Activated T-helper 17 cell treated with anti-CD3 and anti-CD28 coated beads, Interleukin-2, amount 50 U/mL, for 72 hours (primary cell): ENCODE measurements around the gene GDF2. TPM values are rescaled to one million over a fixed set of nuclear protein-coding genes. Genes with fewer than 3 reads are reported as not detected.

ENCODE experiments used
- ATAC-seq: fragments of 150-1000 bp; cut with Tn5 transposase; replicated peaks from 2 replicates; pipeline ENCODE4 v1.10.0; 2021; ENCODE audit warnings: mild to moderate bottlenecking, moderate library complexity
- H3K27ac Mint-ChIP-seq: one replicate; pipeline ENCODE4 v1.8.0; 2022; ENCODE audit warnings: mixed read lengths
- H3K27me3 Mint-ChIP-seq: one replicate; pipeline ENCODE4 v1.8.0; 2022; ENCODE audit warnings: mixed read lengths
- H3K36me3 Mint-ChIP-seq: one replicate; pipeline ENCODE4 v1.8.0; 2022; ENCODE audit warnings: low read depth, mild to moderate bottlenecking, mixed read lengths
- H3K4me1 Mint-ChIP-seq: one replicate; pipeline ENCODE4 v1.8.0; 2022; ENCODE audit warnings: mixed read lengths
- H3K4me3 Mint-ChIP-seq: one replicate; pipeline ENCODE4 v1.8.0; 2022; ENCODE audit warnings: mild to moderate bottlenecking, mixed read lengths
- H3K9me3 Mint-ChIP-seq: one replicate; pipeline ENCODE4 v1.8.0; 2022; ENCODE audit warnings: mixed read lengths
- total RNA-seq, 2 donors: library from RNA; stranded (reverse); gene quantifications; one replicate each; pipeline ENCODE4 v1.2.3, GENCODE V29; 2022

The GDF2 gene
- total RNA-seq, 2 donors from 2014 or later = not detected

DNA sequence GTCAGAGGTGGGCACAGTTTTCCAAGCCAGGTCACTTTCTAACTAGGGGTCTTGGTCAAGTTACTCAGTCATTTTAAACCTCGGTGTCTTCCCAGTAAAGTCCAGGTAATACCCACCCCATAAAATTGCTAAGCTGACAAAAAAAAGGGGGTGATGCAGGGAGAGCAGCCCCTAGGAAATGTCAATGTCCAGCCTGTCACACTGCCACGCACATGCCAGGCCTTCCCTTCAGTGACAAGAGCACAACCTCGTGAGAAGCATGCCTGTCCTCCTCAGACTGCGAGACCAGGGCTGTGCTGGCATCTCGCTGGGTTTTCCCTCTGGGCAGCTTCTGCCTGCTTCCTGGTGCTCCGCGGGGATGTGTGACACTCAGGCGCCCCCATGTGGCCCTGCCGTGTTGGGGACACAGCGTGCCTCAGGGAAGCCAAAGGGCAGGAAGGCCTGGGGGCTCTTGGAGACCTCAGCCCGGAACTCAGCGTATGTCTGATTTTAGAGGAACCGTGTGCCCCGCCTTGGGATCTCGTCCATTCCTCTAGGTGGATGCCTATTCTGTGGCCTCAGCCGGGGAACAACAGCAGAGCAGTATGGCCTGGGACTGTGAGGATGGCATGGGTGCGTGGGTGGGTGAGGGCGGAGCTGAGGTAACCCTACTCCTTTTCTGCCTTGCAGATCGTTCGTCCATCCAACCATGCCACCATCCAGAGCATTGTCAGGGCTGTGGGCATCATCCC is 10.2 kb upstream of the GDF2 start:
- H3K4me3 Mint-ChIP-seq = peak overlapping the region; percentile 39
- no peaks in the 10 kb centered on the region for H3K36me3 Mint-ChIP-seq
- H3K9me3 Mint-ChIP-seq = no peaks in the 10 kb centered on the region
- peak; percentile 96 for ATAC-seq
- H3K27ac Mint-ChIP-seq = no peak overlapping the region
- H3K4me1 Mint-ChIP-seq = no peaks in the 10 kb centered on the region
- no peaks in the 10 kb centered on the region for H3K27me3 Mint-ChIP-seq

DNA sequence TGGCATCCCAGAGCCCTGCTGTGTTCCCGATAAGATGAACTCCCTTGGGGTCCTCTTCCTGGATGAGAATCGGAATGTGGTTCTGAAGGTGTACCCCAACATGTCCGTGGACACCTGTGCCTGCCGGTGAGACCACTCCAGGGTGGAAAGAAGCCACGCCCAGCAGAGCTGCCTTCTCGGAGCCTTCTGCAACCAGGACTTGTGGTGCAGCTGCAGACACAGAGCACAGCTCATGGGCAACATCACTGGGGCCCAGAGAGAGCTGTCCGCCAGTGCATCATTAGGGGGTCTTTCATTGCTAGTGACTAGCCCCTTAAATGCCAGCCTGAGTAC is 9.6 kb upstream of the GDF2 start:
- Mint-ChIP-seq H3K27me3 (no peaks in the 10 kb centered on the region), H3K27ac (no peak overlapping the region), H3K4me1 (no peaks in the 10 kb centered on the region), H3K36me3 (no peaks in the 10 kb centered on the region), H3K4me3 (no peak overlapping the region), H3K9me3 (no peaks in the 10 kb centered on the region)
- ATAC-seq = no peak

DNA sequence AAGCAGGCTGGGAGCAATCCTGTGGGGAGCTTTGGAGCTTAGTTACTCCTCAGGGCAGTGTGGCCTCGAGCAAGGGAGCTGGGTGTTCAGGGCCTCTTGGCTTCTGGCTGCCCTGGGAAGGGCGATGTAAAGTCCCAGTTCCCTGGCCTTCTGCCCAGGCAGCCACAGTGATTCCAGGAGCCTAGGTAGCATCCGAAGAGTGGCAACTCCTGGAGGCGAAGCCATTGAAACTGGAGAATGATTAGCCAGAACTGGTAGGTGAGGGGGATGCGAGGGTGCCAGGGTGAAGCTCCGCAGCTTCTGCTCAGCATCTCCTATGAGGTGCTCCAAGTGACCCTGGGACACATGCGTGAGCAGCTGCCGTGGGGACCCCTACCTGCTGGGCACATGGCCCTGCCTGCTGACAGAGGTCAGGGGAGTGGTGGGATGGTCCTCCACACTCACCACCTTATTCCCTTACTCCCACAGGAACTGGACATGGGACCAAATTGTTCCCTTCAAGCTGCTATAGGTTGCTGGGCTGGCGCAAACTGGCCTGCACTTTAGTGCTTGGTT is 7.8 kb upstream of the GDF2 start:
- no peaks in the 10 kb centered on the region for H3K4me1 Mint-ChIP-seq
- ATAC-seq = no peak
- H3K9me3 Mint-ChIP-seq = no peaks in the 10 kb centered on the region
- no peak overlapping the region for H3K27ac Mint-ChIP-seq
- H3K36me3 Mint-ChIP-seq = no peaks in the 10 kb centered on the region
- H3K27me3 Mint-ChIP-seq = peaks cover 3% of the 10 kb centered on the region
- H3K4me3 Mint-ChIP-seq = no peak overlapping the region

DNA sequence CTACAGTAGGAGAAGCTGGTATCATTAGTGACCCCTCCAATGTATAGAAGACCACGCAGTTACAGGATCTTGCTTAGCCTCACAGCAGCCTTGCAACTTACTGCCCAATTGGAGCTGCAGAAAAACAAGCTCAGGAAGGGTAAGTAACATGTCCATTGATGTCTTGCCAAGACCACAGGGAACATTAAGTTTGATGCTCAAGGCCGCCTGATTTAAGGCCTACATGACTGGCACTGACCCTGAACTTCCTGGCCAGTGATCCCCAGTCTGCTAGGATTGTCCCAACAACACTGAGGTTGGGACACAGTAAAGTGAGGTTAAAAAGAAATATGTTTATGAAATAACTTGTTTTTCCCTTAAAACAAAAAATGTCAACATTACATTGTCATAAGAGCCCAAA is 6.8 kb upstream of the GDF2 start:
- Mint-ChIP-seq H3K27me3 (peaks cover 3% of the 10 kb centered on the region), H3K27ac (no peak overlapping the region), H3K4me1 (no peaks in the 10 kb centered on the region), H3K4me3 (no peak overlapping the region), H3K9me3 (no peaks in the 10 kb centered on the region), H3K36me3 (no peaks in the 10 kb centered on the region)
- no peak for ATAC-seq

DNA sequence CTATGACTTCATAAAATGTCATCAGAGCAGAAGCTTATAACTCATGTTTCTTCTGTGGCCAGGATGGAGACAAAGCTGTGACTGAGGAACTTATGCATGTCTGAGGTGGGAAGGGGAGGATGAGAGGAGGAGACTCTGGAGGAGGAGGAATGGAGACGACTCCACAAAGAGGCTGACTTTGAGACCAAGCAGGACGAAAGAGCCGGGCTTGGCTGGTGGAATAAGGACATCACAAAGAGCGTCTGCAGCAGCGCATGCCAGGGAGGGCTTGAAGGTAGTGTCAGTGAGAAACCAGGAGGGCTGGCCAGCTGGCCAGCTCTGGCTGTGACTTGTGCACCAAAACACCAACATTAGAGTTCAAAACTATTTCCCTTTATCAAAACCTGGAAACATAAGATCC is 6.1 kb upstream of the GDF2 start:
- Mint-ChIP-seq H3K9me3 (no peaks in the 10 kb centered on the region), H3K27me3 (peaks cover 7% of the 10 kb centered on the region), H3K36me3 (no peaks in the 10 kb centered on the region), H3K27ac (no peak overlapping the region), H3K4me3 (no peak overlapping the region), H3K4me1 (no peaks in the 10 kb centered on the region)
- ATAC-seq = no peak

DNA sequence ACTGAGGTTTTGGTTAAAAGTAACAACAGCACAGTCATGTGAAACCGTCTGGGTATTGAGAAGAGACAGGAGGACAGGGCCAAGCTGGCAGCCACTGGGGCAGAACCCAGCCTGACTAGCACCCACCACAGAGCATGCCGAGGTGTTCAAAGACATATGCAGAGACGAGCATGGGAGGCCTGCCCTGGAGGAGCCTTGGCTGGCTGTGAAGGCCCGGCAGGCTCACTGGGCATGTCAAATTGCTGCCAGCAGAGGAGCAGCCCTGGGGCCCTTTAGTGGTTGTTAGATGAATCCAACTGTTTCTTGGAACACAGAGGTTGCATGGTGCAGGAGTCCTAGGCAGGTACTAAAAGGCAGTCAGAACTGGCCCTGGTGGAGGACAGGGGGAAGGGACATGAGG is 5.0 kb upstream of the GDF2 start:
- Mint-ChIP-seq H3K27ac (no peak overlapping the region), H3K36me3 (no peaks in the 10 kb centered on the region), H3K27me3 (peaks cover 12% of the 10 kb centered on the region), H3K4me1 (no peaks in the 10 kb centered on the region), H3K9me3 (no peaks in the 10 kb centered on the region), H3K4me3 (no peak overlapping the region)
- no peak for ATAC-seq

DNA sequence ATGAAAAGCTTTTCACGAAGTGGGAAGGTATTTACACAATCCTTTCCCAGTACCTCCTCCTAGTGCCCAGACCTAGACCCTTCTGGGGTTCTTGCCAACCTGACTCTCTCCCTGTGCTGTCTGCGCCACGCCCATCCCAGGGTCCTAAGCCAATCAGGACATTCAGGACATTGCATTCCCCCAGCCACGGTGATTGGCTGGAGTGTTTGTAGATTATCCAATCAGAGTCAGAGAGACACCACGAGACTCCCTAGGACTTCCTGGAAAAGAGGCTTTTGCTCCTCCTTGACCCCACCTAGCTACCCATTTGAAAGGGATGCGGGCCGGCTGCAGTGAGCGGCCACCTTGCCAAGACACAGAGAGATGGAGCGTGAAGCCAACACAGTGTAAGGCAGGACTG is 3.5 kb upstream of the GDF2 start:
- H3K27ac Mint-ChIP-seq = no peak overlapping the region
- no peaks in the 10 kb centered on the region for H3K9me3 Mint-ChIP-seq
- peaks cover 16% of the 10 kb centered on the region for H3K27me3 Mint-ChIP-seq
- H3K4me1 Mint-ChIP-seq = no peaks in the 10 kb centered on the region
- no peak overlapping the region for H3K4me3 Mint-ChIP-seq
- no peak for ATAC-seq
- no peaks in the 10 kb centered on the region for H3K36me3 Mint-ChIP-seq

DNA sequence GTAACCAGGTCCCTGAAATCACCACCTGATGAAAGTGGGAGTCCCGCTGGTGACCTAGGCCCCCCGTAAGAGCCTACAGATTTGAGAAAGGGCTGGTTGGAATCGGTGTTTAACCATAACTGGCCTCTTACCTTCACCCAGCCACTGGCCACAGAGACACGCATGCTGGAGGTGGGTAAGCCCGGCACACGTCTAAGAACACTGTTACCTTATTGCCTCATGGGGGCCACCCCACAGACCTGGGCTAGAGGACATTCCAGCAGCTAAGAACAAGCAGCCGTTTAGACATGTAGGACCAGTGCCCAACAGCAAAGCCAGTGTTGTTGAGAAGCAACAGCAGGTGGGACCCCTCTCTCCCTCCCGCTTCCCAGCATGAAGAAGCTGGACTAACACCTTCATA is 2.5 kb upstream of the GDF2 start:
- Mint-ChIP-seq H3K36me3 (no peaks in the 10 kb centered on the region), H3K27ac (no peak overlapping the region), H3K4me3 (no peak overlapping the region), H3K27me3 (peaks cover 16% of the 10 kb centered on the region), H3K4me1 (no peaks in the 10 kb centered on the region), H3K9me3 (no peaks in the 10 kb centered on the region)
- ATAC-seq = no peak

DNA sequence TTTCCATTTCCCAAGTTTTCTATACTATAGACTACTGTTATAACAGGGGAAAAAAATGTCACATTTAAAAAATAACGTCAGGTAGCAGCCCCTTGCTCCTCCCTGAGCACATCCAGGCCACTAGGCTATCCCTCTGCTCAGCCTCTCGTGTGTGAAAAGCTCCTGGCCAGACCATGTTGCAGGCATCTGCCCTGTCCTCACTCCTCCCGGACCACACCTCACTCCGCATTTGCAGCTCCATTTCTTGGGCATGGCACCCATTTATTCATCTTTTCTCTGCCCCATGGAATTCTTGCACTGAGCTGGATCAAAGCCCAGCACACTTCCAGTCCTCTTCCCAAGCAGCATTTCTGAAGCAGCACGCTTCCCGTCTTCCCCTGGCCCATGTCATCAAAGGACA is 1.4 kb upstream of the GDF2 start:
- Mint-ChIP-seq H3K9me3 (no peaks in the 10 kb centered on the region), H3K27ac (no peak overlapping the region), H3K27me3 (peaks cover 16% of the 10 kb centered on the region), H3K36me3 (no peaks in the 10 kb centered on the region), H3K4me1 (no peaks in the 10 kb centered on the region), H3K4me3 (no peak overlapping the region)
- ATAC-seq = no peak

DNA sequence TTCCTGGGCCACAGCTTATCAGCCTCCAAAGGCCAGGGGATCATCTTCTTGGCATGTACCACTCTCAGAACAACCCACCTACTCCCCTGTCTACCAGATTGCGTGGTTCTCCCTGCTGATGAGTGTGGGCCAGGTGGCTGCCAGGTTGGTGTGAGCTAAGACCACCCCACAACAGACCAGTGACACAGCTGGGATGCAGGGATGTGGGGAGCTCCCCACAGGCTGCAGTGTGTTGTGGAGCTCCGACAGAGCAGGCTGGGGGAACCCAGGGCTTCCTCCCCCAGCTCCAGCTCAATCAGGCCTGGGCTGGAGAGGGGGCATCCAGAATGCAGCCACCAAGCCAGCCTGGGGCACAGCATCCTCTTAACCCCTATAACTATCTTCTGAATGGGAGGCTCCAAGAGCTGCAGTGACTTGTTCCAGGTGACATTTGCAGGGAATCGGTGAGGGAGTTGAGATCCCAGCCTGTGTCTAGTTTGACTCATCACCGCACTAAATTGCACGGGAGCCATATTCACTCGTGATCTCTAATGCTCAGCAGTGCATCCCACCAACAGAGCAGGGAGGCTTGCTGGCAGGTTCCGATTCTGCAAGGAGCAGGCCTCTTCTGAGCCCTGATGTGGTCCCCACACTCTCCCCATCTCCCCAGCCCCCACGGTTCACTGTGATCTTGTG is 596 bp upstream of the GDF2 start:
- Mint-ChIP-seq H3K27me3 (peaks cover 16% of the 10 kb centered on the region), H3K4me1 (no peaks in the 10 kb centered on the region), H3K36me3 (no peaks in the 10 kb centered on the region), H3K9me3 (no peaks in the 10 kb centered on the region), H3K27ac (no peak overlapping the region), H3K4me3 (no peak overlapping the region)
- ATAC-seq = no peak

DNA sequence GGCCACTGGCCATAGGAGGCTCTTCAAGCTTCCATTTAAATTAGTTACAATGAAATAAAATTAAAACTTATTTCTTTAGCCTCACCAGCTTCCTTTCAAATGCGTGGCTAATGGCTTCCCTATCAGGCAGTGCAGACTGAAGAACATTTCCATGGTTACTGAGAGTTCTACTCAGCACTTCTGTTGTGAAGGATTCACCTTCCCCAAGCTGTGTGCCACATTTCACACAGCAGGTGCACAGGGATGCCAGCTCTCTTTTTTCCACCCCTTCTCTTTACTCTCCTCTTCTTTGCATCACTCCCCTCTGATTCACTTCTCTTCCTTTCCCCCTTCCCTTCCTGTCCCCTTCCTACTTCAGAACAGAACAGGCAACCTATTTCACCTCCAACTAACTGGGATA is 833 bp downstream of the GDF2 start:
- no peak overlapping the region for H3K27ac Mint-ChIP-seq
- H3K4me3 Mint-ChIP-seq = no peak overlapping the region
- no peaks in the 10 kb centered on the region for H3K36me3 Mint-ChIP-seq
- no peaks in the 10 kb centered on the region for H3K4me1 Mint-ChIP-seq
- peaks cover 16% of the 10 kb centered on the region for H3K27me3 Mint-ChIP-seq
- H3K9me3 Mint-ChIP-seq = no peaks in the 10 kb centered on the region
- no peak for ATAC-seq

DNA sequence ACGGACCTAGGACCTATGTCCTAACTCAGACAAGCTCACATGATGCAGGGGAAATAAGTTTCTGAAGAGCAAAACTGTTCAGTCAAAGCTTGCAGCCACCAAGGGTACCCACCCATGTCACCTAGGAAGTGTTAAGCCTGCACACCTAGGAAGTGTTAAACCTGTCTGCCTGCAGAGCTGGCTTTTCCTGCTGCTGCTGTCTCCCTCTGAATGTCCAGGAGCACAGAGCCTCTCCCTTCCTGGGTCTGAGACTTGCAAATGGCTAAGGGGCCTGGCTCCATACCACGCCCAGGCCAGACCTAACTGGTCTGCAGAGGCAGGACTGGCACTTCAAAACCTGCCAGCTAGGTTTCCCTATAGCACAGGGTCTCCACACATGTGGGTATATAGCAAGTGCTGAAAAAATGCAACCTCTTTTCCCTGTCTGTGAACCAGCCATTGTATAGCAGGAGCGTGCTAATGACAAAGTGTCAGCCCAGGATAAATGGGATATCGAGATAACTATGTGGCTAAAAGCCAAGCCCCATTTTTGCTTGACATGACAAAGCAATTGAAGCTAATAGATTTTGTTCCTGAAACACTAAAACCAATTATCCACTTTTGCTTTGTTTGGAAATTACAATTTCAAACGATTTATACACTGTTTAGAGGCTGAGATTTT is 1.5 kb downstream of the GDF2 start:
- no peak overlapping the region for H3K4me3 Mint-ChIP-seq
- no peak overlapping the region for H3K27ac Mint-ChIP-seq
- no peaks in the 10 kb centered on the region for H3K9me3 Mint-ChIP-seq
- ATAC-seq = no peak
- no peaks in the 10 kb centered on the region for H3K36me3 Mint-ChIP-seq
- peaks cover 14% of the 10 kb centered on the region for H3K27me3 Mint-ChIP-seq
- no peaks in the 10 kb centered on the region for H3K4me1 Mint-ChIP-seq

DNA sequence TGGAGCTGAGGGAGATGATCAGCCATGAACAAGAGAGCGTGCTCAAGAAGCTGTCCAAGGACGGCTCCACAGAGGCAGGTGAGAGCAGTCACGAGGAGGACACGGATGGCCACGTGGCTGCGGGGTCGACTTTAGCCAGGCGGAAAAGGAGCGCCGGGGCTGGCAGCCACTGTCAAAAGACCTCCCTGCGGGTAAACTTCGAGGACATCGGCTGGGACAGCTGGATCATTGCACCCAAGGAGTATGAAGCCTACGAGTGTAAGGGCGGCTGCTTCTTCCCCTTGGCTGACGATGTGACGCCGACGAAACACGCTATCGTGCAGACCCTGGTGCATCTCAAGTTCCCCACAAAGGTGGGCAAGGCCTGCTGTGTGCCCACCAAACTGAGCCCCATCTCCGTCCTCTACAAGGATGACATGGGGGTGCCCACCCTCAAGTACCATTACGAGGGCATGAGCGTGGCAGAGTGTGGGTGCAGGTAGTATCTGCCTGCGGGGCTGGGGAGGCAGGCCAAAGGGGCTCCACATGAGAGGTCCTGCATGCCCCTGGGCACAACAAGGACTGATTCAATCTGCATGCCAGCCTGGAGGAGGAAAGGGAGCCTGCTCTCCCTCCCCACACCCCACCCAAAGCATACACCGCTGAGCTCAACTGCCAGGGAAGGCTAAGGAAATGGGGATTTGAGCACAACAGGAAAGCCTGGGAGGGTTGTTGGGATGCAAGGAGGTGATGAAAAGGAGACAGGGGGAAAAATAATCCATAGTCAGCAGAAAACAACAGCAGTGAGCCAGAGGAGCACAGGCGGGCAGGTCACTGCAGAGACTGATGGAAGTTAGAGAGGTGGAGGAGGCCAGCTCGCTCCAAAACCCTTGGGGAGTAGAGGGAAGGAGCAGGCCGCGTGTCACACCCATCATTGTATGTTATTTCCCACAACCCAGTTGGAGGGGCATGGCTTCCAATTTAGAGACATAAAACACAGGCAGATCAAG is 3.3 kb downstream of the GDF2 start:
- Mint-ChIP-seq H3K36me3 (no peaks in the 10 kb centered on the region), H3K4me1 (no peaks in the 10 kb centered on the region), H3K9me3 (no peaks in the 10 kb centered on the region), H3K27me3 (peaks cover 14% of the 10 kb centered on the region), H3K4me3 (no peak overlapping the region), H3K27ac (no peak overlapping the region)
- ATAC-seq = no peak

DNA sequence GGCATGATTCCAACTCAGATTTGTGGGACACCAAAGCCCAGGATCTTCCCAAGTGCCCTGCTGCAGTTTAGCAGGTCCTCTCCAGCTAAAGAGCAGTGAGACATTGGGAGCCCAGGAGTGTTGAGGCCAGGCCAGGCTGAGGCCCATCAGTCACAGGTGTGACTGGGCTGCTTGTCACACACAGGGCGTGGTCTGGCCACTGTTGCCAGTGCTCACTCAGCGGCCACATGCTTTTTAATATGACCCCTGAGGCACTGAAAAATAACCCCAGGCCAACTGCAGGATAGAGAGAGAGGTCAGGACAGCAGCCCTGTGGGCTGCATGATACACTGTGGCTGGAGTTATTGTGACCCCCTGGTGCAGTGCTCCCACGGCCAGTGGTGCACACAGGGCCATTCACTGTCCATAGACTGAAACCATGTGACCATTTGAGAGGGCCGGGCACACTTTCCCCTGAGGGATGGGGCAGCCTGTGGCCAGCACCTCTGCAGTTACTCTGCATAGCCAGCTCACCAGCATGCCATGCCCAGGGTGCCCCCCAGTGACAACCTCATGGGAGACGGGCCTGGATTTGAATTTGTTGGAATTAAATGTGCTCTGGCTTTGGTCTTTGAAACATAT is 4.2 kb downstream of the GDF2 start:
- Mint-ChIP-seq H3K9me3 (no peaks in the 10 kb centered on the region), H3K36me3 (no peaks in the 10 kb centered on the region), H3K4me3 (no peak overlapping the region), H3K27ac (no peak overlapping the region), H3K4me1 (no peaks in the 10 kb centered on the region), H3K27me3 (peaks cover 8% of the 10 kb centered on the region)
- no peak for ATAC-seq
